Keratinocyte (primary cell): ENCODE results near the gene SPDYE2.
"Not testable (repeated sequence)": the region's sequence is repeated elsewhere in the genome, so short reads cannot be mapped to it uniquely, and the experiment has no call there.

Experiments
- CTCF ChIP-seq, 3 experiments: IDR thresholded peaks in 1 of 3; conservative IDR thresholded peaks in 1 of 3; optimal IDR thresholded peaks in 1 of 3; 2 replicates in 2 of 3; 3 replicates in 1 of 3; pipeline versions ENCODE3 to v1.5.1; 2011; ENCODE audit warnings: low read length in 3 of 3, mild to moderate bottlenecking in 3 of 3, moderate library complexity in 2 of 3, control low read depth in 1 of 3, inconsistent platforms in 1 of 3; ENCODE audit not compliant: insufficient read depth in 2 of 3; ENCODE audit errors: extremely low read depth in 1 of 3
- EZH2 ChIP-seq: IDR thresholded peaks from one replicate; pipeline ENCODE4 v1.6.1; 2012; ENCODE audit warnings: inconsistent platforms, mild to moderate bottlenecking, low read length, moderate library complexity

GRCh38 chr7:102543596-102543995 lies 7.4 kb upstream of the SPDYE2 start, which contains the start of gene UPK3BL2:
- TF ChIP-seq CTCF (optimal IDR thresholded peaks at IDR 0.05 in 1 of 3, IDR thresholded peaks at IDR 0.05 in 1 of 3, conservative IDR thresholded peaks at IDR 0.05 in 1 of 3; ENCODE audit: extremely low read depth in 1 of 3, insufficient read depth in 2 of 3, low read length in 3 of 3); EZH2: not testable (repeated sequence)
